GM21529 (cell line): ENCODE measurements around the gene BMPR2.
"Not testable (repeated sequence)": the region's sequence is repeated elsewhere in the genome, so short reads cannot be mapped to it uniquely, and the experiment has no call there.

Experiments
- ATAC-seq: cut with Tn5 transposase; IDR thresholded peaks from one replicate; pipeline ENCODE4 v1.9.1; 2021; ENCODE audit not compliant: unreplicated experiment

BMPR2 gene

GRCh38 chr2:202378662-202379358 is 2.7 kb downstream of the BMPR2 start:
- no peak for ATAC-seq

GRCh38 chr2:202382684-202383083 is 6.6 kb downstream of the BMPR2 start:
- no peak for ATAC-seq

GRCh38 chr2:202386495-202386894 is 10.4 kb downstream of the BMPR2 start:
- not testable (repeated sequence) for ATAC-seq

GRCh38 chr2:202387608-202388342 is 11.6 kb downstream of the BMPR2 start:
- ATAC-seq = no peak

- ATAC-seq = no peak
Observed at GRCh38 chr2:202400941-202401340, 24.8 kb downstream of the BMPR2 start.

GRCh38 chr2:202405798-202406197 is 29.7 kb downstream of the BMPR2 start:
- ATAC-seq = peak; percentile 56

- ATAC-seq = no peak
Observed at GRCh38 chr2:202406445-202406978, 30.4 kb downstream of the BMPR2 start.

GRCh38 chr2:202408546-202409140 is 32.5 kb downstream of the BMPR2 start:
- ATAC-seq = no peak

- ATAC-seq = no peak
Observed at GRCh38 chr2:202410092-202410491, 34.0 kb downstream of the BMPR2 start.

- no peak for ATAC-seq
Observed at GRCh38 chr2:202411097-202411496, 35.0 kb downstream of the BMPR2 start.

GRCh38 chr2:202418027-202418426 is 41.9 kb downstream of the BMPR2 start:
- no peak for ATAC-seq

GRCh38 chr2:202418511-202418910 is 42.4 kb downstream of the BMPR2 start:
- ATAC-seq = no peak

- no peak for ATAC-seq
Observed at GRCh38 chr2:202423139-202423538, 47.0 kb downstream of the BMPR2 start.

- ATAC-seq = no peak
Observed at GRCh38 chr2:202425036-202425435, 48.9 kb downstream of the BMPR2 start.

GRCh38 chr2:202426751-202427150 is 50.6 kb downstream of the BMPR2 start:
- ATAC-seq = no peak

GRCh38 chr2:202429164-202429980 is 53.2 kb downstream of the BMPR2 start:
- no peak for ATAC-seq

- no peak for ATAC-seq
Observed at GRCh38 chr2:202432776-202433175, 56.6 kb downstream of the BMPR2 start.

GRCh38 chr2:202434472-202434871 is 58.3 kb downstream of the BMPR2 start:
- no peak for ATAC-seq

GRCh38 chr2:202436626-202437025 is 60.5 kb downstream of the BMPR2 start:
- no peak for ATAC-seq

GRCh38 chr2:202440117-202440516 is 64.0 kb downstream of the BMPR2 start:
- not testable (repeated sequence) for ATAC-seq

- ATAC-seq = no peak
Observed at GRCh38 chr2:202442882-202443281, 66.8 kb downstream of the BMPR2 start.
